ENCODE data around the gene FTL.

FTL gene

DNA sequence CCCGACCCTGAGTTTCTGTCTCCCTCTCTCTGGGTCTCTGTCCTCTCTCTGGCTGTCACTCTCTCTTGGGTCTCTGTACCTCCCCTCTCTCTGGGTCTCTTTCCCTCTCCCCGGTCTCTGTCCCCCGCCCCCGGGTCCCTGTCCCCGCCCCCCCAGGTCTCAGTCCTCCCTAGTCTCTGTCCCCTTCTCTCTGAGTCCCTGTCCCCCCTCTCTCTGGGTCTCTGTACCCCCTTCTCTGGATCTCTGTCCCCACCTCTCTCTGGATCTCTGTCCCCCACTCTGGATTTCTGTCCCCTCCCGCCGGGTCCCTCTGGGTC is 2.3 kb upstream of the FTL start:
- H3K4me3 ChIP-seq (ENCODE audit: low read length): peak overlapping the region; percentile 69
- peak overlapping the region; percentile 79 for H3K4me2 ChIP-seq (ENCODE audit: low read length)
- TF ChIP-seq, protein P1, sequence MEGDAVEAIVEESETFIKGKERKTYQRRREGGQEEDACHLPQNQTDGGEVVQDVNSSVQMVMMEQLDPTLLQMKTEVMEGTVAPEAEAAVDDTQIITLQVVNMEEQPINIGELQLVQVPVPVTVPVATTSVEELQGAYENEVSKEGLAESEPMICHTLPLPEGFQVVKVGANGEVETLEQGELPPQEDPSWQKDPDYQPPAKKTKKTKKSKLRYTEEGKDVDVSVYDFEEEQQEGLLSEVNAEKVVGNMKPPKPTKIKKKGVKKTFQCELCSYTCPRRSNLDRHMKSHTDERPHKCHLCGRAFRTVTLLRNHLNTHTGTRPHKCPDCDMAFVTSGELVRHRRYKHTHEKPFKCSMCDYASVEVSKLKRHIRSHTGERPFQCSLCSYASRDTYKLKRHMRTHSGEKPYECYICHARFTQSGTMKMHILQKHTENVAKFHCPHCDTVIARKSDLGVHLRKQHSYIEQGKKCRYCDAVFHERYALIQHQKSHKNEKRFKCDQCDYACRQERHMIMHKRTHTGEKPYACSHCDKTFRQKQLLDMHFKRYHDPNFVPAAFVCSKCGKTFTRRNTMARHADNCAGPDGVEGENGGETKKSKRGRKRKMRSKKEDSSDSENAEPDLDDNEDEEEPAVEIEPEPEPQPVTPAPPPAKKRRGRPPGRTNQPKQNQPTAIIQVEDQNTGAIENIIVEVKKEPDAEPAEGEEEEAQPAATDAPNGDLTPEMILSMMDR (IDR thresholded peaks at IDR 0.05; ENCODE audit: low read depth, low read length, poor library complexity, severe bottlenecking): no peak
- no peak for TF ChIP-seq EZH2phosphoT487 (IDR thresholded peaks at IDR 0.05; ENCODE audit: borderline replicate concordance, low read length)

DNA sequence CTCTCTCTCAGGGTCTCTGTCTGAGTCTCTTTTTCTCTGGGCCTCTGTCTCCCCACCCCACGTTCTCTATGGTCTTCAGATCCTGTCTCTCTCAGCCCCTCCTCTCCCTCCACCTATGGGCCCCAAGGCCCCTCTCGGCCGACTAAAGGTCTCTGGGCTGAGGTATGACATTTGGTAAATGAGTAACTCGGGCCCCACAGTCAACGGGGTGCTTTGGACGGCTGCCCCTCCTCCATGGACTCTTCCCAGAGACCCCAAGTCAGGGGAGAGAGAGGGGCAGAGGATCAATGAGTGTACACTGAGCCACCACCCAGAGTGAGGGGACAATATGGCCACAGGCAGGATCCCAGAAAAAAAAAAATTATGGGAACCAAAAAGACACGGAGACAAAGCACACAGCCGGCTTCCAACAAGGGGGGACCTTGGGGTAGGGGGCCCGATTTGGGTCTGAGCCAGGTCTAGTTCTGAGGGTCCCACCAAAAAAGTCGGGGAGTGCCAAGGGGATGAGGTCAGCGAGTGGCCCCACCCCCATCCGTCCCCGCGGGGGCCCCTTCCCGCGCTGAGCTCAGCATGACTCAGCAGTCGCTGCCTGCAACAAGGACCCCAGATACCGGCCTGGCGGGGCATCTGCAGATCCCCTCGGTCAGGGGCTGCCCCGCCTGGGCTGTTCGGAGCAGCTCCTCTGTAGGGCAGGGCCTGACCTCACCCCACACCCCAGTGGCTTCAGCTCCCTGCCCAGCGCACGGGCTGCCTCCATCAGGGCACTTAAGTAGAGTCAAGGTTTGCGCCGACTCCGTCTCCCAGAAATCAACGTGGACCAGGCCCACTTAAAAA is 1.5 kb upstream of the FTL start:
- H3F3A ChIP-seq (ENCODE audit: control insufficient read depth, insufficient read depth): peaks cover 13% of the 10 kb centered on the region
- H3K27me3 ChIP-seq (ENCODE audit: control insufficient read depth, low read length): no peaks in the 10 kb centered on the region
- no peak for TF ChIP-seq EZH2phosphoT487 (IDR thresholded peaks at IDR 0.05; ENCODE audit: borderline replicate concordance, low read length)
- TF ChIP-seq, protein P1 (IDR thresholded peaks at IDR 0.05; ENCODE audit: low read depth, low read length, poor library complexity, severe bottlenecking): no peak
- H3K4me2 ChIP-seq (ENCODE audit: low read length): peak overlapping the region; percentile 79
- H4K20me1 ChIP-seq (ENCODE audit: control insufficient read depth, insufficient read depth, low read depth, low read length): no peaks in the 10 kb centered on the region
- no peaks in the 10 kb centered on the region for H3K9me2 ChIP-seq (replicated peaks; ENCODE audit: control insufficient read depth, low read length)
- no peaks in the 10 kb centered on the region for H3K9me3 ChIP-seq (ENCODE audit: control insufficient read depth, insufficient read depth, low read length)
- peaks cover 30% of the 10 kb centered on the region for H3K79me2 ChIP-seq (ENCODE audit: control insufficient read depth, low read length)
- H3K4me1 ChIP-seq (ENCODE audit: control insufficient read depth, low read length): peaks cover 61% of the 10 kb centered on the region
- peak overlapping the region; percentile 69 for H3K4me3 ChIP-seq (ENCODE audit: low read length)
- peaks cover 35% of the 10 kb centered on the region for H3K36me3 ChIP-seq (ENCODE audit: control insufficient read depth, low read length)
- H3K27ac ChIP-seq (ENCODE audit: low read depth, low read length): peak overlapping the region; percentile 77

More for the DNA sequence above, 2.3 kb upstream of the FTL start:
- Histone ChIP-seq H3K9me2 (replicated peaks; ENCODE audit: control insufficient read depth, low read length) (no peaks in the 10 kb centered on the region), H3K36me3 (ENCODE audit: control insufficient read depth, low read length) (peaks cover 29% of the 10 kb centered on the region), H3F3A (ENCODE audit: control insufficient read depth, insufficient read depth) (peaks cover 12% of the 10 kb centered on the region), H3K27me3 (ENCODE audit: control insufficient read depth, low read length) (no peaks in the 10 kb centered on the region), H3K4me1 (ENCODE audit: control insufficient read depth, low read length) (peaks cover 55% of the 10 kb centered on the region), H3K9me3 (ENCODE audit: control insufficient read depth, insufficient read depth, low read length) (no peaks in the 10 kb centered on the region), H3K79me2 (ENCODE audit: control insufficient read depth, low read length) (peaks cover 31% of the 10 kb centered on the region), H4K20me1 (ENCODE audit: control insufficient read depth, insufficient read depth, low read depth, low read length) (no peaks in the 10 kb centered on the region), H3K27ac (ENCODE audit: low read depth, low read length) (peak overlapping the region; percentile 77)

DNA sequence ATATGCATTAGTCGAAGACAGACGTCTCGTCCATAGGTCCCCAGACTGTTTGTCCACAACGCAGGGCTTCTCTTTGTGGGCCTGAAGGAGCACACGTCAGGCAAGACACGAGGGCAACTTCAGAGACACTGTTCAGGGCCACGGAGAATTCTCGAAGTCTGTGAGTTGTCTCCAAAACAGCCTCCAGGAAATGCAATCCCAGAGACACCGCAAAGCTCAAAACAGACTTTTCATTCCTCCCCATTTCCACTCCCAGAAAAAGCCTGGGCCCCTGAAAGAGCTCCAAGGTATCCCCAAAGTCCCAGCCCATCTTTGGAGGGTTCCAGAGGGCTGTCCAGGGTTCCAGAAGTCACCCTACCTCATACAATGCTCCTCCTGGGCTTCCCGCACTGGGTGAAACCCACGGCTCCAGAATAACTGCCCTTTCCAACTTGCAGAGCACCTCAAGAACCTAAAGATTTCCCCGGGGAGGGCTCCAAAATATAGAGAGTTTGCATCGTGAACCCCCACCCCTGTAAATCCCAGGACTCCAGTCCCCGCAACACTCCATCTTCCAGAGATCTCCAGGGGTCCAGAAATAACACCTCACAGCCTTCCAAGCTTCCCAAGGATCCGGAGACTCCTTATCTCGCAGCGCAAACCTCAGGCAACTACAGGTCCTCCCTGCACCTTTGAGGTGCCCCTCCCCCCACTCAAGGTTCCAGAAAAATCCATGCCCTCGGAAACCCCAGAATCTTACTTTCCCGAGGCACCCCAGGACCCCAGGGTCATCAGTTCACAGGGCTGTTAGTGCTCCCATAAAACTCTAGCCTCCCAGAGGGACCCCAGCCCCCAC is 687 bp upstream of the FTL start:
- Histone ChIP-seq H3F3A (ENCODE audit: control insufficient read depth, insufficient read depth) (peaks cover 13% of the 10 kb centered on the region), H3K4me1 (ENCODE audit: control insufficient read depth, low read length) (peaks cover 61% of the 10 kb centered on the region), H3K27me3 (ENCODE audit: control insufficient read depth, low read length) (no peaks in the 10 kb centered on the region), H3K27ac (ENCODE audit: low read depth, low read length) (peak overlapping the region; percentile 77), H3K36me3 (ENCODE audit: control insufficient read depth, low read length) (peaks cover 43% of the 10 kb centered on the region), H3K79me2 (ENCODE audit: control insufficient read depth, low read length) (peaks cover 30% of the 10 kb centered on the region), H3K9me3 (ENCODE audit: control insufficient read depth, insufficient read depth, low read length) (no peaks in the 10 kb centered on the region), H3K4me3 (ENCODE audit: low read length) (peak overlapping the region; percentile 69), H3K9me2 (replicated peaks; ENCODE audit: control insufficient read depth, low read length) (no peaks in the 10 kb centered on the region), H4K20me1 (ENCODE audit: control insufficient read depth, insufficient read depth, low read depth, low read length) (no peaks in the 10 kb centered on the region), H3K4me2 (ENCODE audit: low read length) (peak overlapping the region; percentile 79)
- no peak for TF ChIP-seq EZH2phosphoT487 (IDR thresholded peaks at IDR 0.05; ENCODE audit: borderline replicate concordance, low read length)
- TF ChIP-seq, protein P1 (IDR thresholded peaks at IDR 0.05; ENCODE audit: low read depth, low read length, poor library complexity, severe bottlenecking): no peak
